HUES64 (cell line): ENCODE results near the gene PADI1.

ENCODE experiments used
- H3K27ac ChIP-seq: 2 replicates; pipeline ENCODE4 v1.7.0; 2013; ENCODE audit warnings: low read depth, low read length, inconsistent platforms
- H3K27me3 ChIP-seq: 2 replicates; pipeline ENCODE4 v1.6.1; 2013; ENCODE audit warnings: mild to moderate bottlenecking, low read length; ENCODE audit not compliant: insufficient read depth
- H3K36me3 ChIP-seq: 2 replicates; pipeline ENCODE4 v1.6.1; 2013; ENCODE audit warnings: mild to moderate bottlenecking, low read length; ENCODE audit not compliant: insufficient read depth
- H3K4me1 ChIP-seq: 2 replicates; pipeline ENCODE4 v1.6.1; 2013; ENCODE audit warnings: mild to moderate bottlenecking, low read length, moderate library complexity; ENCODE audit not compliant: insufficient read depth
- H3K4me3 ChIP-seq: 2 replicates; pipeline ENCODE4 v1.5.1; 2013; ENCODE audit warnings: mild to moderate bottlenecking, low read length, moderate library complexity
- H3K9ac ChIP-seq: 2 replicates; pipeline ENCODE4 v1.6.1; 2013; ENCODE audit warnings: mild to moderate bottlenecking, low read depth, low read length
- H3K9me3 ChIP-seq: 2 replicates; pipeline ENCODE4 v1.6.1; 2013; ENCODE audit warnings: low read depth, low read length; ENCODE audit not compliant: insufficient read depth
- WGBS: fragments of 150-250, 120-280 bp; methylation state at CpG from one replicate; pipeline ENCODE4 v1.1.7; 2013; ENCODE audit warnings: missing lambda C conversion rate; 5-methylcytosine and 5-hydroxymethylcytosine counted together

PADI1 gene

DNA sequence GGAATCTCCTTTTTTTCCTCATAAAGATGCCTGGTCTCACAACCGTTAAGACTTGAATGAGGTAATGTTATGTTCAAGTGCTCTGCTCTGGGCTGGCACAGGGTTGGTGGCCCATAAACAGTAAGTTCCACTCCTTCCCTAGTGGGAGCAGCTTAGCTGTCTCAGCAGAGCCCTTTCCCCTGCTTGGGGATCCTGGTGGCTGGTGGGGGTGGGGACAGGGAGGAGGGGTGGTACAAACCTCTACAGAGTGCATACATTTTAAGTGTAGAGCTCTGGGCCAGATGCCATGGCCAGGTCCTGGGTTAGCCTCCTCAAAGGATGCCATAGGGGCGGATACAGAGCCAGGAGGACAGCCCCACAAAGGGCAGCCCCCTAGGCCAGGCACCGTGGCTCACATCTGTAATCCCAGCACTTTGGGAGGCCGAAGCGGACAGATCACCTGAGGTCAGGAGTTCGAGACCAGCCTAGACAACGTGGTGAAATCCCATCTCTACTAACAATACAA lies 20.7 kb upstream of the PADI1 start:
- H3K36me3 ChIP-seq = no peaks in the 10 kb centered on the region
- H3K9ac ChIP-seq = no peak overlapping the region
- peaks cover 6% of the 10 kb centered on the region; the same call in 1 of the 2 replicates for H3K4me1 ChIP-seq
- no peaks in the 10 kb centered on the region for H3K9me3 ChIP-seq
- H3K27ac ChIP-seq = no peak overlapping the region
- H3K4me3 ChIP-seq = no peak overlapping the region
- 79% methylated on average over 7 of the region's 7 CpGs for WGBS
- no peaks in the 10 kb centered on the region for H3K27me3 ChIP-seq

DNA sequence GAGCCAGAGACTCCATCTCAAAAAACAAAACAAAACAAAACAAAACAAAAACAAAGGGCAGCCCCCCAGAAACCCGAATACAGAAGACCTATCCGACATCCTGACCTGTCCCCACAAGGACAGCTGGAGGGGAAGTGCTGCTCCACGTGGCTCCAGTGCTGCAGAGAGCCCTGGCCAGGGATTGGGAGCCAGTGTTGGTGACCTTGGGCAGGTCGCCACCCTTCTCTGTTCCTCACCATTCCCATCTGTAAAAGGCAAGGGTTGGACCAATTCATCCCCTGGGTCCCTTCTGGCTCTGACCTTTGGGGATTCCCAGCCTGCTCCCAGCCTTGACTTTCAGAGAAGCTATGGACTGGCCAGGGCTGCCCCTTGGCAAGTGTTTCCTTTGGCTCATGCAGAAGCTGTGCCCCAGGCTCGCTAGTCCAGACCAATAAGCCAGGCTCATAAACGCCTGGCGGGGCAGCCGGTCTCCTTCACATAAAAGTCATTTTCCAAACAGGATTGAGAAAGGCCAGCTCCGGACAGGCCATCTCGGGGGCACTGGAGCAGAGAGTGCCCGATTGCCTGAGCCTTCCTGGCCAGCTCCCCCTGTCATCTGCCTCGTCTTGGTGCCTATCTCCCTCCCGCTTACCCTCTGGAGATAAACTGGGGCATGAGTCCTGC lies 20.0 kb upstream of the PADI1 start:
- Histone ChIP-seq H3K27ac (no peak overlapping the region), H3K27me3 (no peaks in the 10 kb centered on the region), H3K9ac (no peak overlapping the region), H3K4me1 (peaks cover 11% of the 10 kb centered on the region; the same call in 1 of the 2 replicates), H3K36me3 (no peaks in the 10 kb centered on the region), H3K4me3 (no peak overlapping the region), H3K9me3 (no peaks in the 10 kb centered on the region)
- 86% methylated on average over 13 of the region's 13 CpGs for WGBS

DNA sequence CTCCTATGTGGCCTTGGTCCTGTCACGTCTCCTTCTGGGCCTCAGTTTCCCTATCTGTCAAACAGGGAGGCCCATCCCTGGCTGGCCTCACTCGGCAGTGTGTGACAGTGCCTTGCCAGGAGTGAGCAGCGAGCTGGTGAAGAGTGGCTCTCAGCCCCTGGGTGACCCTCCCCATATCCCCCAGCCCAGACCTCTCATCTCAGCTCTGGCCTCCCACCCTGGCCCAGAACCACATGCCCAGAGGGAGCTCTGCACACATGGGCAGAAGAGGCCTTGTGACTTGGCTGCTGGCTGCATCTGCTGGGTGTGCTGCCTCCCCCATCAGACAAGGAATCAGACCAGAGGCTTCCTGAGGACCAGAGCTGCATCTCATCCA lies 19.5 kb upstream of the PADI1 start:
- H3K9me3 ChIP-seq = no peaks in the 10 kb centered on the region
- no peak overlapping the region for H3K4me3 ChIP-seq
- no peak overlapping the region for H3K27ac ChIP-seq
- H3K4me1 ChIP-seq = peaks cover 11% of the 10 kb centered on the region; the same call in 1 of the 2 replicates
- no peak overlapping the region for H3K9ac ChIP-seq
- H3K27me3 ChIP-seq = no peaks in the 10 kb centered on the region
- no peaks in the 10 kb centered on the region for H3K36me3 ChIP-seq
- WGBS = 94% methylated on average over 3 of the region's 3 CpGs

DNA sequence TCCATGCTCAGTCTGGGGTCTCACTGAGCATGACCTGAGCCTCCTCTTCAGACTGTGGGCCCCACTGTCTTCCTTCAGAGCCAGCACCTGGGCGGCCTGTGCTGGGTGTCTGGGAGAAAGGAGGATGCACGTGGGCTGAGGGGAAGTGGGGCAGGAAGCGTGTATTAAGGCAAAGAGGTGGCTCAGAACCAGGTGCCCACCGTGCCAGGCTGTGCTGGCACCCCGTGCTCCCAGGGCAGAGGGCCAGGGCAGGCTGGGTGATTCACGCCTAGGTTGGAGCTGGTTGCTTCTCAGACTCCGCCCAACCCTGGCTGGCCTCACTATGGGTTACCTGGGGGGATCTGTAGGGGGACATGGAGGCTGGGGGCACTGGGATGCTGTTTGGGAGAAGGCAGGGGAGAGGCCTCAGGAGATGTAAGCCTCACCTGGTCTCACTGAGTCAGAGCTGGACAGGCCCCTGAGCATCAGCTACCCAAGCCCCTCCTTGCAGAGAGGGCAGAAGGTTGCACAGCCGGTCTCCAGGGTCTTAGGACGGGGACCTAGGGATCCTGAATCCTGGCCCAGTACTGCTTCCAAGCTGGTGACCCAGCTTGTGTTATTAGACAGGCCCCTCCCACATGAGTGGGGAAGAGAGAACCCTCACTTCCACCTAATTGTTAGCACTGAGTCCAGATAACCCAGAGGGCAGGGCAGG lies 18.6 kb upstream of the PADI1 start:
- Histone ChIP-seq H3K9ac (no peak overlapping the region), H3K27ac (no peak overlapping the region)
- 78% methylated on average over 9 of the region's 9 CpGs for WGBS

DNA sequence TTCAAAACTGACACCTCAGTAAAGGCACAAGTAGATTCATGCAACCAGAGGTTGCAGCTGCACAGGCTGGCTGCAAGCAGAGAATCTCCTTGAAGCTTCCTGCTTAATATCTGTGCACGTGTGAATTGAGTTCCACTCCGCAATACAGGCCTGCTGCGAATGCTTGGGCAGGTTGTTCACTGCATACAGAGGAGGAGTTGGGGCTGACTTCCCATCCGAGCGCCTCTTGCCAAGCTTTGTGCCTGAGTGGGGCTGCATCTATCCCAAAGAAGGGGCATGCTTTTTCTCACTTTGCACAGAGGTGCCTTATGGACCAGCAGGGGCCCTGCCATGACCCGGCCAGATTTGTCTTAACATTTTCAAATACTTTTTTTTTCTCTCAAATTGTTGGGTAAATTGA lies 17.9 kb upstream of the PADI1 start:
- Histone ChIP-seq H3K9ac (no peak overlapping the region), H3K27ac (no peak overlapping the region), H3K9me3 (no peaks in the 10 kb centered on the region), H3K4me3 (no peak overlapping the region), H3K36me3 (no peaks in the 10 kb centered on the region), H3K4me1 (peaks cover 7% of the 10 kb centered on the region; the same call in 1 of the 2 replicates), H3K27me3 (no peaks in the 10 kb centered on the region)
- 65% methylated on average over 6 of the region's 6 CpGs for WGBS

More for the DNA sequence above, 18.6 kb upstream of the PADI1 start:
- Histone ChIP-seq H3K4me1 (peaks cover 11% of the 10 kb centered on the region; the same call in 1 of the 2 replicates), H3K4me3 (no peak overlapping the region), H3K27me3 (no peaks in the 10 kb centered on the region), H3K9me3 (no peaks in the 10 kb centered on the region), H3K36me3 (no peaks in the 10 kb centered on the region)

DNA sequence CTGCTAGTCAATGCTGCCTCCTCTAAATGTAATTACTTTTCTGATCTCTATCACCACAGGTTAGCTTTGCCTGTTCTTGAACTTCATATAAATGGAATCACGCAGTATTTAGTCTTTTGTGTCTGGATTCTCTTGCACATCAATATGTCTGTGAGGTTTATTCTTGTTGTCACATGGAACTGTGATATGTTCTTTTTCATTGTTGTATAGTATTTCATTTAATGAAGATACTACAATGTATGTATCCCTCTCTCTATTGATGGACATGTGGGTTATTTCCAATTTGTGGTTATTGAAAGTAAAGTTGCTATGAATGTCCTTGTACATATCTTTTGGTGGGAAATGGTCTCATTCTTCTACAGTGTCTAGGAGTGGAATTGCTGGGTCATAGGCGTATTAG lies 16.7 kb upstream of the PADI1 start:
- Histone ChIP-seq H3K27ac (no peak overlapping the region), H3K4me3 (no peak overlapping the region), H3K9me3 (no peaks in the 10 kb centered on the region), H3K9ac (no peak overlapping the region), H3K36me3 (no peaks in the 10 kb centered on the region), H3K4me1 (peaks cover 5% of the 10 kb centered on the region; the same call in 1 of the 2 replicates), H3K27me3 (no peaks in the 10 kb centered on the region)
- WGBS = 90% methylated on average over 2 of the region's 2 CpGs

DNA sequence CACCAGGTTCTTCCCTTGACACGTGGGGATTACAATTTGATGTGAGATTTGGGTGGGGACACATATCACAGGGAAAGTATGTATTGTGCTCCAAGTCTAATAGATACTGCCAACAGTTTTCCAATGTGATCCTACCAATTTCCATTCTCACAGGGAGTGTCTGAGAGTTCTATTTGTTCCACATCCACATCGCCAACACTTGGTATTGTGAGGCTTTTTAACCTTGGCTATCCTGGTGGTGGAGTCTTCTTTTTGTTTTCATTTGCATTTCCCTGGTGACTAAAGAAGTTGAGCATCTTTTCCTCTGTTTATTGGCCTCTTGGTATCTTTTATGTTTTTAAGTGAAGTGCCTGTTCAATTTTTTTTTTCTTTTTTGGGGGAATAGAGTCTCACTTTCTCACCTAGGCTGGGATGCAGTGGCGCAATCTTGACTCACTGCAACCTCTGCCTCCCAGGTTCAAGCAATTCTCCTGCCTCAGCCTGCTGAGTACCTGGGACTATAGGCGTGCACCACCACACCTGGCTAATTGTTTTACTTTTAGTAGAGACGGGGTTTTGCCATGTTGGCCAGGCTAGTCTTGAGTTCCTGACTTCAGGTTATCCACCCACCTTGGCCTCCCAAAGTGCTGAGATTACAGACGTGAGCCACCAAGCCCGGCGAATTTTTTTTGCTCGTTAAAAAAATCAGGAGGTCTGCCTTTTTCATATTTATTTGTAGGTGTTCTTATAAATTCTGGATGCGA lies 15.9 kb upstream of the PADI1 start:
- H3K27ac ChIP-seq = no peak overlapping the region
- H3K4me3 ChIP-seq = no peak overlapping the region
- no peaks in the 10 kb centered on the region for H3K27me3 ChIP-seq
- H3K9me3 ChIP-seq = no peaks in the 10 kb centered on the region
- no peak overlapping the region for H3K9ac ChIP-seq
- H3K4me1 ChIP-seq = peaks cover 5% of the 10 kb centered on the region; the same call in 1 of the 2 replicates
- 82% methylated on average over 8 of the region's 10 CpGs for WGBS
- H3K36me3 ChIP-seq = no peaks in the 10 kb centered on the region

DNA sequence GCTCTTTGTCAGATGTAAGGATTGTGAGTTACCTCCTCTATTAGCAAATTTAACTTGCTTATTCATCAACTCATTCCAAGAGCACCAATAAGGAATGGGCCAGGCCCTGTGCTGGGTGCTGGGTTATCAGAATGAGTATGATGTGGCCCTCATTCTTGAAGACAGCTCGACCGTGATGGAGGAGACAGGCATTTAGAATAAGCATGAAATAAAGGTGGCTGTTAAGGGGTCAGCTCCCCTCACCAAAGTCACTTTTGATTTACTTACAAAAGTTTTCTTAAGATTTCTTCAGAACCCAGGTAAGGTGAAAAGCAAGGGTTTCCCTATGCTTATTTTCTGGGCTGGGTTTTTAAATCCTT lies 15.3 kb upstream of the PADI1 start:
- no peaks in the 10 kb centered on the region for H3K36me3 ChIP-seq
- H3K27ac ChIP-seq = no peak overlapping the region
- H3K4me3 ChIP-seq = no peak overlapping the region
- WGBS = 100% methylated on average over 2 of the region's 2 CpGs
- H3K27me3 ChIP-seq = no peaks in the 10 kb centered on the region
- no peak overlapping the region for H3K9ac ChIP-seq
- no peaks in the 10 kb centered on the region for H3K9me3 ChIP-seq
- H3K4me1 ChIP-seq = peaks cover 5% of the 10 kb centered on the region; the same call in 1 of the 2 replicates

DNA sequence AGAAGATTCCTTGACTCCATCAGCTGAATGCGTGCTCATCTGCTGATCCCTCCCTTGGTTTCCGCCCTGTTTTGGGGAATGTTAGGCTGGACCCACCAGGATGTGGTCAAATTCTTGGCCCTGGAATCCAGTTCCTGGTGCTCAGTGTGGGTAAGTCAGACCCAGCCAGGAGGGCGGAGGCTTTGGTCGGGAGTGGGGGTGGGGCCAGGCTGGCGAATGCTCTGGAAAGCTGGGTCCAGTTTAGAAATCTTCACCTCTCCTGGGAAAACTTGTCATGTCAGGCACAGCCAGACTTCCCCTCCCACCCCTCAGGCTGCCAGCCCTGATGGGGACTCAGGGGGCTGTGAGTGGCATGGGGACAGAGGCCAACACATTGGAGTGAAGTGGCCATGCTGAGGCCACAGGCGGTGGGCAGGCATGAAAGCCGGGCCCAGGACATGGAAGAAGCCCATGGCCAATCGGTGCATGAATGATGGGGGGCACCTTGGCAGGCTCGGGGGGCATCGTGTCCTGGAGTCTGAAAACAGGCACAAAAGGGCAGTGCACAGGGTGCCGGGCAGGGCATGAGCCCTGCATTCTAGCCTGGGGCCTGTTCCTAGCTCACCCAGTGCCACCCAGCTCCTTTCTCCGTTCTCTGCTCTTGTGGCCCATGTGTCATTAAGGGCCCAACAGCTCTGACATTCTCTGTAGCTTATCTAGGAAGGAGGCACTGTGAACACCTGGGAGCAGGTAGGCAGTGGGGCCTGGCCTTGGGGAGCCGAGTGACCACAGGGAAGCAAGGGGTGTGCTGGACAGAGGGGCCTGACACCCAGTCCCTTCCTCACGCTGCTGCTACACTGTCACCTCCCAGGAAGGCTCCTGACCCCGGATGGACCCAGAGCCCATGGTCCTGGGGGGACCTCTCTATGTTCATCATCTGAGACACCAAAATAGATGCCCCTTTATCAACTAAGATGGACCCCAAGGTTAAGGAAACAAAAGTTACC lies 14.6 kb upstream of the PADI1 start:
- no peaks in the 10 kb centered on the region for H3K9me3 ChIP-seq
- WGBS = 84% methylated on average over 15 of the region's 15 CpGs
- peaks cover 5% of the 10 kb centered on the region; the same call in 1 of the 2 replicates for H3K4me1 ChIP-seq
- H3K4me3 ChIP-seq = no peak overlapping the region
- H3K27ac ChIP-seq = no peak overlapping the region
- H3K36me3 ChIP-seq = no peaks in the 10 kb centered on the region
- no peak overlapping the region for H3K9ac ChIP-seq
- no peaks in the 10 kb centered on the region for H3K27me3 ChIP-seq

DNA sequence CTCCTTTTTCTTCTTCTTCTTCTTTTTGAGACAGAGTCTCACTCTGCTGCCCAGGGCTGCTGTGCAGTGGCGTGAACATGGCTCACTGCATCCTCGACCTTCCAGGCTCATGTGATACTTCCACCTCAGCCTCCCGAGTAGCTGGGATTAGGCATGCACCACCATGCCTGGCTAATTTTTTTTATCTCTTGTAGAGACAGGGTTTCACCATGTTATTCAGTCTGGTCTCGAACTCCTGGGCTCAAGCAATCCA lies 13.0 kb upstream of the PADI1 start:
- Histone ChIP-seq H3K27ac (no peak overlapping the region), H3K4me1 (peaks cover 5% of the 10 kb centered on the region; the same call in 1 of the 2 replicates), H3K27me3 (no peaks in the 10 kb centered on the region), H3K9me3 (no peaks in the 10 kb centered on the region), H3K36me3 (no peaks in the 10 kb centered on the region), H3K9ac (no peak overlapping the region), H3K4me3 (no peak overlapping the region)
- 91% methylated on average over 4 of the region's 4 CpGs for WGBS
